ENCODE measurements around the gene TMPRSS11F.
A peak's percentile ranks its signal among the peaks of the same experiment; 100 is the strongest.

- TF ChIP-seq CTCF (IDR thresholded peaks at IDR 0.05): peak in 2 of 4 experiments; percentile 15 to 16
- no peak for TF ChIP-seq POLR2A (IDR thresholded peaks at IDR 0.05)
Observed at GRCh38 chr4:68175562-68176155, 46.0 kb upstream of the TMPRSS11F start.
